Neural cell (in vitro differentiated cells): ENCODE measurements around the gene TLX1. TPM values are rescaled to one million over a fixed set of nuclear protein-coding genes. Genes with fewer than 3 reads are reported as not detected.

Source experiments
- H2AFZ ChIP-seq: fragments of 200-600, 300-800 bp; sonication (generic), shearing (Covaris generic); 2 replicates; pipeline ENCODE4 v1.6.0; 2014; ENCODE audit warnings: low read depth, mild to moderate bottlenecking, antibody characterized with exemption, low read length, moderate library complexity
- H3F3A ChIP-seq: fragments of 200-600 bp; shearing (Covaris generic); 2 replicates; pipeline ENCODE4 v1.6.1; 2016; ENCODE audit warnings: mild to moderate bottlenecking, moderate library complexity, mixed read lengths, antibody characterized with exemption, low read length; ENCODE audit not compliant: insufficient read depth, poor library complexity, severe bottlenecking
- H3K27ac ChIP-seq: fragments of 200-600, 300-800 bp; sonication (generic), shearing (Covaris generic); 2 replicates; pipeline ENCODE4 v1.5.1; 2014; ENCODE audit warnings: mild to moderate bottlenecking, low read length, moderate library complexity
- H3K27me3 ChIP-seq: fragments of 300-800, 200-600 bp; sonication (generic), shearing (Covaris generic); 2 replicates; pipeline ENCODE4 v1.6.0; 2014; ENCODE audit warnings: mild to moderate bottlenecking, low read depth, low read length, moderate library complexity; ENCODE audit not compliant: insufficient read depth
- H3K36me3 ChIP-seq: fragments of 300-800, 200-600 bp; sonication (generic), shearing (Covaris generic); 2 replicates; pipeline ENCODE4 v1.5.1; 2014; ENCODE audit warnings: mild to moderate bottlenecking, antibody characterized with exemption, low read length, moderate library complexity; ENCODE audit not compliant: insufficient read depth
- H3K4me2 ChIP-seq: fragments of 300-800, 200-600 bp; sonication (generic), shearing (Covaris generic); 2 replicates; pipeline ENCODE4 v1.6.0; 2014; ENCODE audit warnings: mild to moderate bottlenecking, low read length
- H3K4me3 ChIP-seq: fragments of 300-800, 200-600 bp; sonication (generic), shearing (Covaris generic); 2 replicates; pipeline ENCODE4 v1.5.1; 2014; ENCODE audit warnings: mild to moderate bottlenecking, low read length, moderate library complexity
- H3K79me2 ChIP-seq: fragments of 200-600 bp; shearing (Covaris generic); replicated peaks from 2 replicates; pipeline ENCODE4 v1.6.0; 2014; ENCODE audit warnings: mild to moderate bottlenecking, low read length, moderate library complexity; ENCODE audit not compliant: insufficient read depth
- H3K9ac ChIP-seq: fragments of 300-800, 200-600 bp; sonication (generic), shearing (Covaris generic); 2 replicates; pipeline ENCODE4 v1.6.1; 2016; ENCODE audit warnings: mild to moderate bottlenecking, low read length, mixed read lengths
- H3K9me2 ChIP-seq: fragments of 200-600 bp; shearing (Covaris generic); 2 replicates; pipeline ENCODE4 v1.6.1; 2016; ENCODE audit warnings: mild to moderate bottlenecking, low read length, mixed read lengths; ENCODE audit not compliant: insufficient read depth
- H3K9me3 ChIP-seq: fragments of 200-600, 300-800 bp; sonication (generic), shearing (Covaris generic); 2 replicates; pipeline ENCODE4 v1.6.1; 2016; ENCODE audit warnings: mild to moderate bottlenecking, mixed run types, low read length, moderate library complexity, mixed read lengths
- H4K20me1 ChIP-seq: fragments of 200-600 bp; shearing (Covaris generic); 2 replicates; pipeline ENCODE4 v1.6.1; 2016; ENCODE audit warnings: mild to moderate bottlenecking, mixed run types; ENCODE audit not compliant: insufficient read depth
- CTCF ChIP-seq: fragments of 450-650 bp; IDR thresholded peaks from 2 replicates; pipeline ENCODE4 v1.5.1; 2014; ENCODE audit warnings: antibody characterized with exemption, mild to moderate bottlenecking, moderate library complexity; ENCODE audit not compliant: poor library complexity, severe bottlenecking
- EP300 ChIP-seq: fragments of 450-650 bp; conservative IDR thresholded peaks from 2 replicates; pipeline ENCODE4 v1.6.1; 2014; ENCODE audit warnings: antibody characterized with exemption, mild to moderate bottlenecking, moderate library complexity; ENCODE audit not compliant: poor library complexity, severe bottlenecking
- EZH2 ChIP-seq: fragments of 200-600, 300-800 bp; shearing (Covaris generic), sonication (generic); IDR thresholded peaks from 2 replicates; pipeline ENCODE4 v1.6.1; 2014; ENCODE audit warnings: antibody characterized with exemption, low read length, borderline replicate concordance, mild to moderate bottlenecking; ENCODE audit not compliant: insufficient read depth, poor library complexity, severe bottlenecking
- MXI1 ChIP-seq: fragments of 450-650 bp; conservative IDR thresholded peaks from 2 replicates; pipeline ENCODE4 v1.6.1; 2014; ENCODE audit warnings: antibody characterized with exemption, mild to moderate bottlenecking; ENCODE audit not compliant: poor library complexity, severe bottlenecking
- POLR2AphosphoS5 ChIP-seq: IDR thresholded peaks from 2 replicates; pipeline ENCODE4 v1.6.1; 2012
- RAD21 ChIP-seq: fragments of 450-650 bp; conservative IDR thresholded peaks from 2 replicates; pipeline ENCODE4 v1.6.1; 2014; ENCODE audit warnings: antibody characterized with exemption, mild to moderate bottlenecking, moderate library complexity
- REST ChIP-seq: IDR thresholded peaks from 2 replicates; pipeline ENCODE4 v1.6.1; 2012; ENCODE audit warnings: borderline replicate concordance
- SMC3 ChIP-seq: fragments of 450-650 bp; conservative IDR thresholded peaks from 2 replicates; pipeline ENCODE4 v1.6.1; 2014; ENCODE audit warnings: antibody characterized with exemption, mild to moderate bottlenecking, moderate library complexity; ENCODE audit not compliant: poor library complexity
- TAF1 ChIP-seq: IDR thresholded peaks from 2 replicates; pipeline ENCODE4 v1.6.1; 2012; ENCODE audit warnings: low read depth
- polyA plus RNA-seq: library from polyadenylated mRNA; depleted of rRNA; stranded (reverse); fragments of >200 nt; gene quantifications from 2 replicates; pipeline ENCODE4 v1.2.3, GENCODE V29; 2014

TLX1 gene
- polyA plus RNA-seq, 1 donor from 2014 or later = not detected

GRCh38 chr10:101101372-101101881 lies 29.7 kb upstream of the TLX1 start:
- no peak overlapping the region for H2AFZ ChIP-seq
- H3K4me3 ChIP-seq = no peak overlapping the region
- no peak overlapping the region for H3K27ac ChIP-seq
- H3K9me2 ChIP-seq = no peaks in the 10 kb centered on the region
- no peaks in the 10 kb centered on the region for H3F3A ChIP-seq
- no peaks in the 10 kb centered on the region for H3K36me3 ChIP-seq
- H4K20me1 ChIP-seq = no peaks in the 10 kb centered on the region
- TF ChIP-seq SMC3 (no peak), REST (no peak), EZH2 (no peak), EP300 (no peak), CTCF (no peak), POLR2AphosphoS5 (no peak), TAF1 (no peak), RAD21 (no peak), MXI1 (no peak)
- H3K27me3 ChIP-seq = peaks cover 50% of the 10 kb centered on the region
- H3K9me3 ChIP-seq = no peaks in the 10 kb centered on the region
- no peak overlapping the region for H3K9ac ChIP-seq
- no peaks in the 10 kb centered on the region for H3K79me2 ChIP-seq
- H3K4me2 ChIP-seq = no peak overlapping the region

GRCh38 chr10:101103430-101103829 lies 27.7 kb upstream of the TLX1 start:
- Histone ChIP-seq H3F3A (no peaks in the 10 kb centered on the region), H3K27ac (no peak overlapping the region), H3K9me3 (no peaks in the 10 kb centered on the region), H3K9ac (no peak overlapping the region), H3K27me3 (peaks cover 41% of the 10 kb centered on the region), H3K4me2 (no peak overlapping the region), H3K36me3 (no peaks in the 10 kb centered on the region), H2AFZ (no peak overlapping the region), H3K79me2 (no peaks in the 10 kb centered on the region), H3K4me3 (no peak overlapping the region), H4K20me1 (no peaks in the 10 kb centered on the region), H3K9me2 (no peaks in the 10 kb centered on the region)
- TF ChIP-seq RAD21 (no peak), TAF1 (no peak), CTCF (no peak)
